ENCODE measurements around the gene ZMPSTE24.
A peak's percentile ranks its signal among the peaks of the same experiment; 100 is the strongest.
"Not testable (repeated sequence)": the region's sequence is repeated elsewhere in the genome, so short reads cannot be mapped to it uniquely, and the experiment has no call there.

The ZMPSTE24 gene

DNA sequence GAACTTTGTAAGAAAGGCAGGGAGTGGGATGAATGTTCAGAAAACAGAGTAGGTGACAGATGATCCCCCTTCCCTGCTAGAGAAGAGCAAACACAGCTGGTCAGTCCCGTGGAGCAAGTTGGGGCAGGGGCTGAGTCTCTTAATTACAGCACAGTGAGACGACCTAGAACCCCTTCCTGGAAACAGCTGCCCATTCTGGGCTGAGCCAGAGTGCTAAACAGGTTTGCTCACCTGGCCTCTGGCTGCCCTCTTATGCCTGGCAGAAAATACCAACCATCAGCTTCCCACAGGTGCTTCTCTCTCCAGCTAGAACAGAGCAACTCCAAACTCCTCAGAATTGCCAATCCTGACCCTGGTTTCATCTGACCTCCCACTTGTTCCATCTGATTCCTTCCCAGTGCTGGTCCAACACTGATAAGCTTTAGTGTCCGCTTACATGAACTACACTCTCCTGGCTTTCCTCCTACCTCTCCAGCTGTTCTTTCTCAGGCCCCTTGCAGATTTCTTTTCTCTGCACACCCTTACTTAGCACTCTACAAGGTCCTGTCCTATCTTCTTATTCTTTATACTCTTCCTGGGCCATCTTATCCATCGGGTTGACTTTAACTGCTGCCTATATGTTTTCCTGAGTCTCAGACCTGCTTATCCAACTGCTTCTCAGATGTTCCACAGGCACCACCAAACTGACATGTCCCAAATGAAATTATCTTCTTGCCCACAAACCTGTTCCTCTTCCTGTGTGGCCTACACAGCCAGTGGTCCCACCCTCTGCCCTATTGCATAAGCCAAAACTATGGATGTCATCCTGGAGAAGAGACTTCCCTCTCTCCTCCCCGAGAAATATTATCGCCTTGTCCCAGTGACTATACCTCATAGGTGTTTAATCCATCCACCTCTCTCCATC lies 81.6 kb downstream of the ZMPSTE24 start:
- peak overlapping the region in 2 of 10 experiments; percentile 13 to 14; a peak in 2 of 20 replicates for H3K4me3 ChIP-seq
- H3K27me3 ChIP-seq, result no peaks in the 10 kb centered on the region
- TF ChIP-seq Cebpa-rat (IDR thresholded peaks at IDR 0.05), result no peak; a peak in 1 of 22 replicates
- no peaks in the 10 kb centered on the region for H3K36me3 ChIP-seq
- no peaks in the 10 kb centered on the region for H4K20me1 ChIP-seq
- H3K4me1 ChIP-seq, result peaks cover 0 to 71% (median 39%) of the 10 kb centered on the region in 10 experiments; a peak in 17 of 20 replicates
- H3K9ac ChIP-seq, result peak overlapping the region in 3 of 11 experiments; percentile 0 to 32 (median 30); a peak in 2 of 22 replicates
- peak overlapping the region in 10 of 11 experiments; percentile 14 to 95 (median 71); a peak in 18 of 22 replicates for H3K4me2 ChIP-seq
- peaks cover 0 to 10% (median 0%) of the 10 kb centered on the region in 11 experiments; a peak in 4 of 22 replicates for H3K9me3 ChIP-seq (replicated peaks in 1 of 11)
- H3K27ac ChIP-seq, result peak overlapping the region in 9 of 11 experiments; percentile 0 to 85 (median 28); a peak in 13 of 22 replicates

DNA sequence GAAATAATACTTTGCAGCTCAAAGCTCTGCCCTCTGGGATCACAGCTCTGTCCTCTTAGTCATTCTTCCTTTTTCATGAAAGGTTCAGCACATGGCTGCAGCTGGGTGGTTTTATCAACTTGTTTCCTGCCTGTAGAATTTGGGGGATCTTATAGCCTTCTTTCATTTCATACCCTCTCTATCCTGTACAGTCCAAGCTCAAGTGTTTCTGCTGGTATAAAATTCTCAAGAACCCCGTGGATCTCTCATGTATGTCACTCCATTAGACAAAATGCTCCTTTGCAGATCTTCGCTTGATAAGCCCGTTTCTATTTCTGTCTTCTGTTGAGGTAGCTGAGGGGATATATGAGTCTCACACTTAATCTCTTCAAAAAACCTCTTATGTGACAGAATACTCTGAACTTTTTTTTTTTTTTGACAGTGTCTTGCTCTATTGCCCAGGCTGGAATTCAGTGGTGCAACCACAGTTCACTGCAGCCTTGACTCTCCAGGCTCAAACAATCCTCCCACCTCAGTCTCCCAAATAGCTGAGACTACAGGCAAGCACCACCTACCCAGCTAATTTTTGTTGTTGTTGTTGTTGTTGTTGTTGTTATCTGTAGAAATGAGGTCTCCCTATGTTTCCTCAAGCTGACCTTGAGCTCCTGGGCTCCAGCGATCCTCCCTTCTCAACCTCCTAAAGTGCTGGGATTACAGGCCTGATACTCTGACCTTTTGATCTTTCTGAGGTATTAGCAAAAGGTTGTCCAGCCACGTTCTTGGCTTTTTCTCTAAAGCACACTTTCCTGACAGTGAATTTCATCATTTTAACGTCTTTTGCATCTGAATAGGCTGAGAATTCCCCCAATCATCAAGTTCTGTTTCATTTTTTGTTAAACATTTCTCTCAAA lies 83.7 kb downstream of the ZMPSTE24 start:
- Histone ChIP-seq H3K9me3 (replicated peaks in 1 of 11) (peaks cover 0 to 10% (median 0%) of the 10 kb centered on the region in 11 experiments; a peak in 4 of 22 replicates), H3K4me3 (no peak overlapping the region), H3K27me3 (no peaks in the 10 kb centered on the region), H3K36me3 (no peaks in the 10 kb centered on the region), H3K27ac (peak overlapping the region in 5 of 11 experiments; percentile 14 to 85 (median 80); a peak in 8 of 22 replicates), H3K4me1 (peaks cover 0 to 70% (median 41%) of the 10 kb centered on the region in 10 experiments; a peak in 17 of 20 replicates), H3K4me2 (peak overlapping the region in 8 of 11 experiments; percentile 8 to 95 (median 80); a peak in 13 of 22 replicates), H3K9ac (peak overlapping the region in 3 of 11 experiments; percentile 59 to 74 (median 64); a peak in 5 of 22 replicates), H4K20me1 (no peaks in the 10 kb centered on the region)
- no peak for TF ChIP-seq Cebpa-rat (IDR thresholded peaks at IDR 0.05)

DNA sequence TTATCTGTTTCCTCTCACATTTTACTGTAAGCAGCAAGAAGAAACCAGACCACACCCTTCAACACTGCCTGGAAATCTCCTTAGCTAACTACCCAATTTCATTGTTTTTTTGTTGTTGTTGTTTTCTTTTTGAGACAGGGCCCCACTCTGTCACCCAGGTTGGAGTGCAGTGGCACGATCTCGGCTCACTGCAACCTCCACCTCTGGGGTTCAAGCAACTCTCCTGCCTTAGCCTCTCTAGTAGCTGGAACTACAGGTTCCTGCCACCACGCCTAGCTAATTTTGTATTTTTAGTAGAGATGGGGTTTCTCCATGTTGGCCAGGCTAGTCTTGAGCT lies 84.3 kb downstream of the ZMPSTE24 start:
- Histone ChIP-seq H3K9ac (peak overlapping the region in 4 of 11 experiments; percentile 28 to 74 (median 62); a peak in 6 of 22 replicates), H3K4me2 (peak overlapping the region in 5 of 11 experiments; percentile 75 to 95 (median 87); a peak in 9 of 22 replicates), H3K4me1 (peaks cover 0 to 75% (median 41%) of the 10 kb centered on the region in 10 experiments; a peak in 17 of 20 replicates), H3K27ac (peak overlapping the region in 5 of 11 experiments; percentile 14 to 85 (median 80); a peak in 8 of 22 replicates), H3K9me3 (replicated peaks in 1 of 11) (peaks cover 0 to 10% (median 0%) of the 10 kb centered on the region in 11 experiments; a peak in 4 of 22 replicates)
- not testable (repeated sequence) for H3K27me3 ChIP-seq, H3K4me3 ChIP-seq, H3K36me3 ChIP-seq, H4K20me1 ChIP-seq
